Stimulated activated effector memory CD8-positive, alpha-beta T cell treated with anti-CD3 and anti-CD28 coated beads, Interleukin-12 subunit alpha, Interleukin-12 subunit beta, amount 100 ng/mL, for 72 hours (primary cell): ENCODE measurements around the gene UNC5B.

ENCODE experiments used
- ATAC-seq: fragments of 150-1000 bp; cut with Tn5 transposase; 2 replicates; pipeline ENCODE4 v1.10.0; 2021
- DNase-seq, 2 donors: peaks; one replicate each; pipeline ENCODE4 v3.0.0; 2021 to 2022; ENCODE audit warnings: low spot score in 2 of 2
- H3K27ac Mint-ChIP-seq: one replicate; pipeline ENCODE4 v1.8.0; 2022; ENCODE audit warnings: mild to moderate bottlenecking, mixed read lengths
- H3K36me3 Mint-ChIP-seq: one replicate; pipeline ENCODE4 v1.8.0; 2022; ENCODE audit warnings: mild to moderate bottlenecking, mixed read lengths
- H3K4me1 Mint-ChIP-seq: one replicate; pipeline ENCODE4 v1.8.0; 2022; ENCODE audit warnings: mixed read lengths
- H3K4me3 Mint-ChIP-seq: one replicate; pipeline ENCODE4 v1.8.0; 2022; ENCODE audit warnings: mild to moderate bottlenecking, mixed read lengths
- H3K9me3 Mint-ChIP-seq: one replicate; pipeline ENCODE4 v1.8.0; 2022; ENCODE audit warnings: mixed read lengths

The UNC5B gene

GRCh38 chr10:71338728-71339495, 126.5 kb downstream of the UNC5B start:
- H3K27ac Mint-ChIP-seq, result no peak overlapping the region
- H3K9me3 Mint-ChIP-seq, result no peaks in the 10 kb centered on the region
- H3K4me1 Mint-ChIP-seq, result peaks cover 8% of the 10 kb centered on the region
- ATAC-seq, result no peak
- DNase-seq, result no peak
- no peak overlapping the region for H3K4me3 Mint-ChIP-seq
- peaks cover 15% of the 10 kb centered on the region for H3K36me3 Mint-ChIP-seq

- no peaks in the 10 kb centered on the region for H3K9me3 Mint-ChIP-seq
- no peak for DNase-seq
- peak; percentile 57 for ATAC-seq
- H3K27ac Mint-ChIP-seq, result peak overlapping the region; percentile 74
- peaks cover 8% of the 10 kb centered on the region for H3K4me1 Mint-ChIP-seq
- H3K4me3 Mint-ChIP-seq, result no peak overlapping the region
- peaks cover 8% of the 10 kb centered on the region for H3K36me3 Mint-ChIP-seq
Observed at GRCh38 chr10:71339796-71340589, 127.6 kb downstream of the UNC5B start.

GRCh38 chr10:71342573-71343391, 130.4 kb downstream of the UNC5B start:
- DNase-seq, result no peak
- Mint-ChIP-seq H3K4me3 (no peak overlapping the region), H3K36me3 (no peaks in the 10 kb centered on the region), H3K9me3 (no peaks in the 10 kb centered on the region), H3K27ac (no peak overlapping the region), H3K4me1 (peaks cover 8% of the 10 kb centered on the region)
- no peak for ATAC-seq

- no peak overlapping the region for H3K27ac Mint-ChIP-seq
- H3K9me3 Mint-ChIP-seq, result no peaks in the 10 kb centered on the region
- H3K4me3 Mint-ChIP-seq, result no peak overlapping the region
- H3K4me1 Mint-ChIP-seq, result peaks cover 8% of the 10 kb centered on the region
- H3K36me3 Mint-ChIP-seq, result no peaks in the 10 kb centered on the region
- no peak for ATAC-seq
- DNase-seq, result no peak
Observed at GRCh38 chr10:71343392-71343773, 131.0 kb downstream of the UNC5B start.

GRCh38 chr10:71344154-71344925, 132.0 kb downstream of the UNC5B start:
- no peak overlapping the region for H3K27ac Mint-ChIP-seq

GRCh38 chr10:71344993-71345480, 132.7 kb downstream of the UNC5B start:
- Mint-ChIP-seq H3K27ac (no peak overlapping the region), H3K4me1 (peaks cover 14% of the 10 kb centered on the region), H3K9me3 (no peaks in the 10 kb centered on the region), H3K4me3 (no peak overlapping the region), H3K36me3 (no peaks in the 10 kb centered on the region)
- DNase-seq (no peak), ATAC-seq (no peak)

More at GRCh38 chr10:71344154-71344925, 132.0 kb downstream of the UNC5B start:
- no peak overlapping the region for H3K4me3 Mint-ChIP-seq
- peaks cover 8% of the 10 kb centered on the region for H3K4me1 Mint-ChIP-seq
- no peaks in the 10 kb centered on the region for H3K36me3 Mint-ChIP-seq
- DNase-seq (no peak), ATAC-seq (no peak)
- no peaks in the 10 kb centered on the region for H3K9me3 Mint-ChIP-seq

GRCh38 chr10:71345694-71346093, 133.3 kb downstream of the UNC5B start:
- H3K4me3 Mint-ChIP-seq, result no peak overlapping the region
- no peaks in the 10 kb centered on the region for H3K36me3 Mint-ChIP-seq
- no peak overlapping the region for H3K27ac Mint-ChIP-seq
- ATAC-seq (no peak), DNase-seq (no peak)
- H3K4me1 Mint-ChIP-seq, result peaks cover 9% of the 10 kb centered on the region
- H3K9me3 Mint-ChIP-seq, result no peaks in the 10 kb centered on the region

GRCh38 chr10:71346731-71347130, 134.4 kb downstream of the UNC5B start:
- ATAC-seq (no peak), DNase-seq (no peak)
- H3K36me3 Mint-ChIP-seq, result no peaks in the 10 kb centered on the region
- no peaks in the 10 kb centered on the region for H3K9me3 Mint-ChIP-seq
- no peak overlapping the region for H3K27ac Mint-ChIP-seq
- H3K4me1 Mint-ChIP-seq, result peaks cover 6% of the 10 kb centered on the region
- no peak overlapping the region for H3K4me3 Mint-ChIP-seq

- Mint-ChIP-seq H3K4me1 (peaks cover 6% of the 10 kb centered on the region), H3K9me3 (no peaks in the 10 kb centered on the region), H3K4me3 (no peak overlapping the region), H3K27ac (no peak overlapping the region), H3K36me3 (no peaks in the 10 kb centered on the region)
- ATAC-seq, result no peak
- DNase-seq, result no peak
Observed at GRCh38 chr10:71347587-71348395, 135.4 kb downstream of the UNC5B start.

- ATAC-seq (no peak), DNase-seq (no peak)
- Mint-ChIP-seq H3K36me3 (no peaks in the 10 kb centered on the region), H3K27ac (no peak overlapping the region), H3K9me3 (no peaks in the 10 kb centered on the region), H3K4me1 (peaks cover 6% of the 10 kb centered on the region), H3K4me3 (no peak overlapping the region)
Observed at GRCh38 chr10:71348850-71349249, 136.5 kb downstream of the UNC5B start.

GRCh38 chr10:71349406-71349805, 137.0 kb downstream of the UNC5B start:
- ATAC-seq (no peak), DNase-seq (no peak)
- H3K4me1 Mint-ChIP-seq, result peaks cover 6% of the 10 kb centered on the region
- H3K36me3 Mint-ChIP-seq, result no peaks in the 10 kb centered on the region
- no peak overlapping the region for H3K4me3 Mint-ChIP-seq
- H3K9me3 Mint-ChIP-seq, result no peaks in the 10 kb centered on the region
- no peak overlapping the region for H3K27ac Mint-ChIP-seq

GRCh38 chr10:71351087-71351486, 138.7 kb downstream of the UNC5B start:
- Mint-ChIP-seq H3K9me3 (no peaks in the 10 kb centered on the region), H3K36me3 (no peaks in the 10 kb centered on the region), H3K27ac (peak overlapping the region; percentile 73), H3K4me1 (peaks cover 6% of the 10 kb centered on the region), H3K4me3 (no peak overlapping the region)
- ATAC-seq, result no peak
- no peak for DNase-seq

GRCh38 chr10:71351628-71352319, 139.4 kb downstream of the UNC5B start:
- Mint-ChIP-seq H3K27ac (no peak overlapping the region), H3K36me3 (no peaks in the 10 kb centered on the region), H3K9me3 (no peaks in the 10 kb centered on the region), H3K4me3 (no peak overlapping the region), H3K4me1 (peaks cover 6% of the 10 kb centered on the region)
- no peak for DNase-seq
- ATAC-seq, result no peak
